K562 (cell line): Measurements from ENCODE around the gene MCM7. TPM values are rescaled to one million over a fixed set of nuclear protein-coding genes. Genes with fewer than 3 reads are reported as not detected.

ENCODE experiments used
- CTCFL ChIP-seq: IDR thresholded peaks from 2 replicates; pipeline ENCODE4 v1.6.1; 2011; ENCODE audit warnings: borderline replicate concordance, low read depth, mild to moderate bottlenecking, moderate library complexity, low read length; ENCODE audit not compliant: insufficient read depth, poor library complexity, severe bottlenecking
- DNMT1 ChIP-seq: fragments of 450-650 bp; IDR thresholded peaks from 2 replicates; pipeline ENCODE4 v1.6.1; 2016; ENCODE audit warnings: antibody characterized with exemption, mild to moderate bottlenecking
- EHMT2 ChIP-seq: fragments of 450-650 bp; IDR thresholded peaks from 2 replicates; pipeline ENCODE4 v1.6.1; 2018; ENCODE audit warnings: antibody characterized with exemption
- FOXJ2 ChIP-seq: fragments of 200-800 bp; sonication (Bioruptor generic); IDR thresholded peaks from 2 replicates; pipeline ENCODE4 v1.6.1; 2016; ENCODE audit warnings: missing genetic modification characterization, missing compliant biosample characterization
- GATA2 ChIP-seq: sonication (generic); formaldehyde crosslinking; IDR thresholded peaks from 2 replicates; pipeline ENCODE4 v1.4.0; 2020; ENCODE audit warnings: mild to moderate bottlenecking, missing genetic modification reagents
- NELFE ChIP-seq: IDR thresholded peaks from 2 replicates; pipeline ENCODE4 v1.6.1; 2011; ENCODE audit warnings: mild to moderate bottlenecking; ENCODE audit not compliant: insufficient read depth, insufficient read length
- NFIC ChIP-seq: fragments of 450-650 bp; IDR thresholded peaks from 2 replicates; pipeline ENCODE4 v1.6.1; 2017; ENCODE audit warnings: mild to moderate bottlenecking, inconsistent platforms
- PTRF ChIP-seq: fragments of 450-650 bp; IDR thresholded peaks from 2 replicates; pipeline ENCODE4 v1.6.1; 2016; ENCODE audit warnings: mild to moderate bottlenecking, missing genetic modification characterization, missing compliant biosample characterization
- SMARCB1 ChIP-seq: IDR thresholded peaks from 2 replicates; pipeline ENCODE4 v1.6.1; 2011; ENCODE audit warnings: improper control_type of control experiment, low read depth; ENCODE audit not compliant: insufficient read length
- SREBF1 ChIP-seq: fragments of 150-350 bp; IDR thresholded peaks from 2 replicates; pipeline ENCODE4 v1.6.1; 2014; ENCODE audit warnings: antibody characterized with exemption, low read depth, low read length, borderline replicate concordance
- SREBF2 ChIP-seq: sonication (generic); formaldehyde crosslinking; IDR thresholded peaks from 2 replicates; pipeline ENCODE4 v1.4.0; 2020; ENCODE audit warnings: mild to moderate bottlenecking, missing genetic modification reagents
- TEAD4 ChIP-seq, 2 experiments: sonication (generic) in 1 of 2; formaldehyde crosslinking in 1 of 2; IDR thresholded peaks; 2 replicates each; pipeline versions ENCODE4 v1.6.1 to v1.8.0; 2012 to 2022; ENCODE audit warnings: borderline replicate concordance in 1 of 2, inconsistent platforms in 1 of 2, low read length in 1 of 2, mild to moderate bottlenecking in 1 of 2, missing genetic modification reagents in 1 of 2
- VEZF1 ChIP-seq: fragments of 200-800 bp; sonication (Bioruptor generic); IDR thresholded peaks from 2 replicates; pipeline ENCODE4 v1.6.1; 2017; ENCODE audit warnings: missing genetic modification characterization, missing compliant biosample characterization
- ZNF347 ChIP-seq: fragments of 450-650 bp; formaldehyde crosslinking; IDR thresholded peaks from 2 replicates; pipeline ENCODE4 v1.4.0; 2020; ENCODE audit warnings: low read depth, mild to moderate bottlenecking, moderate library complexity
- ZNF407 ChIP-seq: fragments of 450-650 bp; IDR thresholded peaks from 2 replicates; pipeline ENCODE4 v1.6.1; 2016; ENCODE audit warnings: low read depth
- ZNF583 ChIP-seq: fragments of 250-450 bp; sonication (Bioruptor Pico); IDR thresholded peaks from 2 replicates; pipeline ENCODE4 v1.4.0; 2020
- ZNF699 ChIP-seq: fragments of 250-450 bp; sonication (Bioruptor Pico); IDR thresholded peaks from 2 replicates; pipeline ENCODE4 v1.8.0; 2021; ENCODE audit warnings: mild to moderate bottlenecking, moderate library complexity; ENCODE audit not compliant: insufficient replicate concordance
- polyA plus RNA-seq, 8 experiments: library from polyadenylated mRNA; depleted of rRNA in 4 of 8; stranded (reverse) in 5 of 8; unstranded in 3 of 8; fragments of >200 nt; fragmentation: Nextera tagmentation in 2 of 8; fragmentation: Illumina TruSeq in 1 of 8; extraction: Ambion mirVana in 2 of 8; extraction: Trizol in 1 of 8; gene quantifications; 2 replicates each; pipeline versions ENCODE4 v1.2.1 to v1.2.3, GENCODE V29; 2011 to 2014; ENCODE audit warnings: inconsistent platforms in 1 of 8, missing spikeins in 1 of 8
- total RNA-seq, 7 experiments: library from RNA; depleted of rRNA in 6 of 7; stranded (reverse); fragments of >200 nt in 6 of 7; fragmentation: Illumina TruSeq in 2 of 7; extraction: Trizol in 2 of 7; gene quantifications; 2 replicates each; pipeline versions ENCODE4 v1.2.1 to v1.2.3, GENCODE V29; 2011 to 2021; ENCODE audit warnings: low replicate concordance in 1 of 7

The MCM7 gene
- total and polyA plus RNA-seq, 9 of the 15 experiments (the other 6 are each of a cell fraction or from before 2014, with no cell fraction given), result 329 to 856 (median 437) TPM

GRCh38 chr7:100126239-100126930, 25.2 kb upstream of the MCM7 start (continued):
- no peak for TF ChIP-seq ZNF407
- TF ChIP-seq ZNF699 (CRISPR knock-in tag), result no peak
- TF ChIP-seq ZNF583 (CRISPR knock-in tag), result no peak
- TF ChIP-seq FOXJ2, result peak; percentile 27; the same call in 1 of the 2 replicates
- TF ChIP-seq EHMT2, result no peak
- TF ChIP-seq SREBF1, result no peak
- TF ChIP-seq SREBF2 (CRISPR knock-in tag), result no peak
- no peak for TF ChIP-seq VEZF1 (CRISPR knock-in tag)
- no peak for TF ChIP-seq CTCFL
- no peak for TF ChIP-seq SMARCB1
- TF ChIP-seq GATA2 (CRISPR knock-in tag), result no peak
- TF ChIP-seq NFIC, result peak; percentile 88
- no peak for TF ChIP-seq NELFE
- TF ChIP-seq PTRF, result no peak
- no peak for TF ChIP-seq DNMT1
- TF ChIP-seq TEAD4 (IDR thresholded peaks at IDR 0.05; ENCODE audit: low read length), result no peak
- no peak for TF ChIP-seq TEAD4 (CRISPR knock-in tag; IDR thresholded peaks at IDR 0.05; ENCODE audit: borderline replicate concordance)
- no peak for TF ChIP-seq ZNF347 (CRISPR knock-in tag)
